Thyroid gland (tissue), 4 donors: ENCODE measurements around the gene EBF3.

Source experiments
- POLR2A ChIP-seq, 2 donors: fragments of 450-650 bp; IDR thresholded peaks; one replicate each; pipeline ENCODE4 v1.6.1; 2017; ENCODE audit warnings: antibody characterized with exemption in 2 of 2, mild to moderate bottlenecking in 2 of 2, moderate library complexity in 1 of 2
- TF ChIP-seq, protein P1 (sequence below), 6 experiments: fragments of 200-600 bp in 3 of 6; fragments of 450-650 bp in 3 of 6; sonication (generic) in 3 of 6; IDR thresholded peaks; one replicate each; pipeline ENCODE4 v1.5.1; 2016 to 2019; ENCODE audit warnings: antibody characterized with exemption in 6 of 6, mild to moderate bottlenecking in 2 of 6, inconsistent platforms in 1 of 6, moderate library complexity in 1 of 6

DNA sequence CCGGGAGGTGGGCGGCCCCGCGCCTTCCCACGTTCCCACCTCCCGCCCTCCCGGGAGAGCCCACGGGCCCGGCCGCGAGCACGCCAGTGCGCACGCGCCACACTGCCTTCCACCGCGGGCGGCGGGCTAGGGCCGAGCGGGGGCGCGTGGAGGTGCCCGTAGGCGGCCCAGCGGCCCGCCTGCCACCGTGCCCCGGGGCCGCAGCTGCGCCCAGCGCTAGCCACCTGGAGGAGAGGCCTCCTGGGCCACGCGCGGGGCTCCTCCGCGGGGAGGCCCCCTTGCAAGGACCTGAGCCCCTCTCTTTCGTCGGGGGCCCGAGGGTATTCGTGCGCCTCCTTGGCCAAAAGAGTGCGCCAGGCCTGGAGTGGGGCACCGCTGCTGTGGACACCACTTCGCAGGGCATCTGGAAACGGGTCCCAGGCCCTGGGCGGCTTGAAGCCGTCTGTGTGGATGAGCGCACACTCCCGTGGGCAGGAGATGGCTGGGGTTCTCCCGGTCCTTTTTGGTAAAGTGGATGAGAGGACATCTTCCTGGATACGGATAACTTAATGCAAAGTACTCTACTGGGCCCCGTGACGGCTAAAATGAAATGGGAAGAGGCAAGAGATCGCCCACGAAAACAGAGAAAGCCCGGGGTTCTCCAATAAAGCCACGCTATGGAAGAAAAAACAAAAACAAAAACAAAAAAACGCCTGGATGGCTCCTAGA lies 9.0 kb upstream of the EBF3 start:
- TF ChIP-seq, protein P1, sequence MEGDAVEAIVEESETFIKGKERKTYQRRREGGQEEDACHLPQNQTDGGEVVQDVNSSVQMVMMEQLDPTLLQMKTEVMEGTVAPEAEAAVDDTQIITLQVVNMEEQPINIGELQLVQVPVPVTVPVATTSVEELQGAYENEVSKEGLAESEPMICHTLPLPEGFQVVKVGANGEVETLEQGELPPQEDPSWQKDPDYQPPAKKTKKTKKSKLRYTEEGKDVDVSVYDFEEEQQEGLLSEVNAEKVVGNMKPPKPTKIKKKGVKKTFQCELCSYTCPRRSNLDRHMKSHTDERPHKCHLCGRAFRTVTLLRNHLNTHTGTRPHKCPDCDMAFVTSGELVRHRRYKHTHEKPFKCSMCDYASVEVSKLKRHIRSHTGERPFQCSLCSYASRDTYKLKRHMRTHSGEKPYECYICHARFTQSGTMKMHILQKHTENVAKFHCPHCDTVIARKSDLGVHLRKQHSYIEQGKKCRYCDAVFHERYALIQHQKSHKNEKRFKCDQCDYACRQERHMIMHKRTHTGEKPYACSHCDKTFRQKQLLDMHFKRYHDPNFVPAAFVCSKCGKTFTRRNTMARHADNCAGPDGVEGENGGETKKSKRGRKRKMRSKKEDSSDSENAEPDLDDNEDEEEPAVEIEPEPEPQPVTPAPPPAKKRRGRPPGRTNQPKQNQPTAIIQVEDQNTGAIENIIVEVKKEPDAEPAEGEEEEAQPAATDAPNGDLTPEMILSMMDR (IDR thresholded peaks at IDR 0.05): no peak
- no peak for TF ChIP-seq POLR2A (IDR thresholded peaks at IDR 0.05)
